Activated naive CD8-positive, alpha-beta T cell treated with anti-CD3 and anti-CD28 coated beads, Interleukin-2, amount 10 ng/mL, durations not matched to agents 7 days and 5 days (primary cell): ENCODE measurements around the gene INSRR. TPM values are rescaled to one million over a fixed set of nuclear protein-coding genes. Genes with fewer than 3 reads are reported as not detected.

Experiments
- ATAC-seq: fragments of 150-1000 bp; cut with Tn5 transposase; one replicate; pipeline ENCODE4 v1.10.0; 2021; ENCODE audit warnings: low read depth, moderate library complexity
- POLR2A ChIA-PET: fragments of 350-600 bp; sonication (Branson Sonifier 250); formaldehyde crosslinking; loops from one replicate; lab custom pipeline; 2021; ENCODE audit warnings: antibody characterized with exemption; lab: Charles Lee
- DNase-seq: peaks from one replicate; pipeline ENCODE4 v3.0.0; 2021
- H3K27ac Mint-ChIP-seq: one replicate; pipeline ENCODE4 v1.8.0; 2022; ENCODE audit warnings: mild to moderate bottlenecking, mixed read lengths
- H3K27me3 Mint-ChIP-seq: one replicate; pipeline ENCODE4 v1.8.0; 2022; ENCODE audit warnings: mild to moderate bottlenecking, moderate library complexity, mixed read lengths
- H3K36me3 Mint-ChIP-seq: one replicate; pipeline ENCODE4 v1.8.0; 2021; ENCODE audit warnings: mild to moderate bottlenecking, mixed read lengths
- H3K4me1 Mint-ChIP-seq: one replicate; pipeline ENCODE4 v1.8.0; 2021; ENCODE audit warnings: mixed read lengths
- H3K4me3 Mint-ChIP-seq: one replicate; pipeline ENCODE4 v1.8.0; 2022; ENCODE audit warnings: mild to moderate bottlenecking, moderate library complexity, mixed read lengths
- H3K9me3 Mint-ChIP-seq: one replicate; pipeline ENCODE4 v1.8.0; 2021; ENCODE audit warnings: mixed read lengths
- total RNA-seq, 2 experiments: library from RNA; stranded (reverse); gene quantifications; one replicate each; pipeline ENCODE4 v1.2.3, GENCODE V29; 2021

Gene INSRR
- total RNA-seq, 2 experiments from 2014 or later: 0.47 to 0.48 TPM

GRCh38 chr1:156876281-156876680 lies 17.4 kb upstream of the INSRR start:
- H3K27me3 Mint-ChIP-seq: peaks cover 11% of the 10 kb centered on the region
- H3K36me3 Mint-ChIP-seq: peaks cover 3% of the 10 kb centered on the region
- no peak overlapping the region for H3K27ac Mint-ChIP-seq
- DNase-seq (no peak), ATAC-seq (no peak)
- H3K4me1 Mint-ChIP-seq: no peaks in the 10 kb centered on the region
- H3K9me3 Mint-ChIP-seq: no peaks in the 10 kb centered on the region
- H3K4me3 Mint-ChIP-seq: no peak overlapping the region
- POLR2A ChIA-PET: no interaction called here

DNA sequence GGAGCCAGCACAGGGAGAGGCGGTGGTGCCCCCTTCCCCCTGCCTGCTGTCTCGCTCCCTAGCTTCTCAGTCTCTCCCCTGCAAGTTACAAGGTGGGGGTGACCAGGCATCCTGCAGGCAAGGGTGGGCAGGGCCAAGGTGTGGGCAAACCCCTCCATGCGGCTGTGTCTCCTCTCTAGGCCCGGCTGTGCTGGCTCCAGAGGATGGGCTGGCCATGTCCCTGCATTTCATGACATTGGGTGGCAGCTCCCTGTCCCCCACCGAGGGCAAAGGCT lies 16.4 kb upstream of the INSRR start:
- Mint-ChIP-seq H3K9me3 (no peaks in the 10 kb centered on the region), H3K4me1 (no peaks in the 10 kb centered on the region), H3K36me3 (peaks cover 3% of the 10 kb centered on the region), H3K27me3 (peaks cover 11% of the 10 kb centered on the region), H3K4me3 (no peak overlapping the region), H3K27ac (no peak overlapping the region)
- POLR2A ChIA-PET: interaction anchor here (1.3 kb wide), 1 partner anchor 13 kb away, joined by 3 read pairs; no protein-coding TSS in a partner anchor
- no peak for ATAC-seq
- no peak for DNase-seq

DNA sequence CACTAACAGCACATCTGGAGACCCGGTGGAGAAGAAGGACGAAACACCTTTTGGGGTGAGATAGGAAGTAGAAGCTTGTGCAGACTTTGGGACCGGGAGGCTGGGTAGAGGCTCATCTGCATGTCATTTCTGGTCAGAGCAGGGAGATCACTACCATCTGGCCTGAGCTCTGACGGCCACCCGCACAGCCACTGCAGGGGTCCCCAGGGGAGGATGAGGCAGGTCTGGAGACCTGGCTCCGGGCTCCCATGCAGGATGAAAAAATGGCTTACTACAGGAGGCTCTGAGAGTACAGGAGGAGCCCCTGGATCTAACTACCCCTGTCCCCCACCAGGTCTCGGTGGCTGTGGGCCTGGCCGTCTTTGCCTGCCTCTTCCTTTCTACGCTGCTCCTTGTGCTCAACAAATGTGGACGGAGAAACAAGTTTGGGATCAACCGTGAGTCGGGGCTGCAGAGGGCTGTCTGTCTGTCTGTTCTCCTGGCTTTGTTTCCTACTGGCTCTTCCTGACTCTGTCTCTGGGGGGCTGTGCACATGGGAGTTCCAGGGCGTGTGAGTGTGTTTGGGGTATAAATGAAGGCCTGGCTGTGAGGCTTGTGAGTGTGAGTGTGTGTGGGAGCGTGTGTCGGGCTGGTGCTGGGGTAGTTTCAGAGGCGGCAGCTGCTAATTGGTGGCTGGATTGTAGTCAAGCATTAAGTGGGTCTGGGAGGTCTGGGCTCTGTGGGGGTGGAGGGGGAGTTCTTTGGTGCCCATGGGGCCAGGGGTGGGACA lies 15.8 kb upstream of the INSRR start:
- Mint-ChIP-seq H3K27ac (no peak overlapping the region), H3K36me3 (peaks cover 3% of the 10 kb centered on the region), H3K4me3 (no peak overlapping the region), H3K9me3 (no peaks in the 10 kb centered on the region), H3K4me1 (peaks cover 2% of the 10 kb centered on the region), H3K27me3 (peaks cover 11% of the 10 kb centered on the region)
- DNase-seq: no peak
- POLR2A ChIA-PET: interaction anchor here (1.3 kb wide), 1 partner anchor 12 kb away, joined by 3 read pairs; no protein-coding TSS in a partner anchor
- ATAC-seq: no peak

DNA sequence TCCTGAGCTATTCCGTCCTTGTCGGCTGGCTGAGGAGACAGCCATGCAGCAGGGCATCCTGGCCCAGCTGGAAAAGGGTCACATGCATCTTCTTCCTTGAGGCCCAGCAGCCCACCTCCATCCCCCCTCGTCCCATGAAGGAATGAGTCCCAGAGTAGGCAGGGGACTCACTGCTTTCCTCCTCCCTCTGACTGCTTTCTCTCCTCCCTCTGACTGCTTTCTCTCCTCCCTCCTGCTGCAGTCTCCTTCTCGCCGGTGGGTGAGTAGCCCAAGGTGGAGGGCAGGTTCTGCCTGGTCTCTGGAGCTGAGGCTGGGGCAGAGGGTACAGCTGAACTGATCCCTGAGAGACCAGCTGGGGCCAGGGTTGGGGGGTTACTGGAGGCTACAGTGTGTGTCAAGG lies 15.2 kb upstream of the INSRR start:
- Mint-ChIP-seq H3K27me3 (peaks cover 11% of the 10 kb centered on the region), H3K36me3 (peaks cover 3% of the 10 kb centered on the region), H3K9me3 (no peaks in the 10 kb centered on the region), H3K4me3 (no peak overlapping the region), H3K4me1 (peaks cover 2% of the 10 kb centered on the region), H3K27ac (no peak overlapping the region)
- POLR2A ChIA-PET: interaction anchor here (1.3 kb wide), 1 partner anchor 12 kb away, joined by 3 read pairs; no protein-coding TSS in a partner anchor
- no peak for ATAC-seq
- DNase-seq: no peak

- H3K27me3 Mint-ChIP-seq: peaks cover 11% of the 10 kb centered on the region
- H3K27ac Mint-ChIP-seq: no peak overlapping the region
- DNase-seq (no peak), ATAC-seq (no peak)
- H3K4me1 Mint-ChIP-seq: peaks cover 2% of the 10 kb centered on the region
- H3K36me3 Mint-ChIP-seq: peaks cover 3% of the 10 kb centered on the region
- no peaks in the 10 kb centered on the region for H3K9me3 Mint-ChIP-seq
- POLR2A ChIA-PET: no interaction called here
- no peak overlapping the region for H3K4me3 Mint-ChIP-seq
These were observed 14.7 kb upstream of the INSRR start for GRCh38 chr1:156873659-156874058.

DNA sequence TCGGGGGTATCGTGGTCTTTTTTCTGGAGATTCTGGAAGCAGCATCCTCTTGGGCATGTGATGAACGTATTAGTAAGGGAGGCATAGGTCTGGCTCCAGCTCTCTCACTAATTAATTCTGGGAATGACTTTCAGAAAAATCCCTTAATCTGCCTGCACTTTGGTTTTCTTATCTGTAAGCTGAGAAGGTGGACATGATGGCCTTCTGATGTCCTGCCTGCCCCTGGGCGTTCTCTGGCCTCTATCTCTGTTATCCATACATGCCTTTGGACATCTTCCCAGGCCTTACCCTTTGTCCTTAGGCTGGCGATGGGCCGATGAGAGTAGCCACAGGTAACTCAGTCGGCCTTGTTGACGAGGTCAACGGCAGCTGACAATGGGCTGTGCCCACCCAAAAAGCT lies 10.5 kb upstream of the INSRR start:
- ATAC-seq: no peak
- no peak overlapping the region for H3K27ac Mint-ChIP-seq
- no peak overlapping the region for H3K4me3 Mint-ChIP-seq
- H3K4me1 Mint-ChIP-seq: peaks cover 28% of the 10 kb centered on the region
- H3K36me3 Mint-ChIP-seq: no peaks in the 10 kb centered on the region
- POLR2A ChIA-PET: no interaction called here
- DNase-seq: no peak
- no peaks in the 10 kb centered on the region for H3K9me3 Mint-ChIP-seq
- peaks cover 5% of the 10 kb centered on the region for H3K27me3 Mint-ChIP-seq

- Mint-ChIP-seq H3K9me3 (no peaks in the 10 kb centered on the region), H3K4me3 (no peak overlapping the region), H3K36me3 (no peaks in the 10 kb centered on the region), H3K4me1 (peaks cover 39% of the 10 kb centered on the region), H3K27ac (no peak overlapping the region), H3K27me3 (peaks cover 5% of the 10 kb centered on the region)
- POLR2A ChIA-PET: no interaction called here
- DNase-seq (no peak), ATAC-seq (no peak)
These were observed 9.4 kb upstream of the INSRR start for GRCh38 chr1:156868341-156868740.

- DNase-seq (no peak), ATAC-seq (peak; percentile 29)
- Mint-ChIP-seq H3K36me3 (peaks cover 2% of the 10 kb centered on the region), H3K27me3 (peaks cover 10% of the 10 kb centered on the region), H3K27ac (peak overlapping the region; percentile 89), H3K4me1 (peaks cover 57% of the 10 kb centered on the region), H3K9me3 (no peaks in the 10 kb centered on the region), H3K4me3 (peak overlapping the region; percentile 70)
- POLR2A ChIA-PET: interaction anchor here (0.8 to 1.3 kb wide), 3 partner anchors 16 to 60 kb away, joined by 3 to 5 read pairs (median 3); no protein-coding TSS in a partner anchor
These were observed 7.5 kb upstream of the INSRR start for GRCh38 chr1:156866249-156866909.

- POLR2A ChIA-PET: interaction anchor here (0.8 to 1.3 kb wide), 3 partner anchors 16 to 59 kb away, joined by 3 to 5 read pairs (median 3); no protein-coding TSS in a partner anchor
- Mint-ChIP-seq H3K9me3 (no peaks in the 10 kb centered on the region), H3K4me3 (peak overlapping the region; percentile 70), H3K36me3 (peaks cover 2% of the 10 kb centered on the region), H3K4me1 (peaks cover 57% of the 10 kb centered on the region), H3K27me3 (peaks cover 10% of the 10 kb centered on the region), H3K27ac (peak overlapping the region; percentile 89)
- DNase-seq (no peak), ATAC-seq (peak; percentile 3)
These were observed 6.9 kb upstream of the INSRR start for GRCh38 chr1:156865865-156866248.

- Mint-ChIP-seq H3K27me3 (peaks cover 12% of the 10 kb centered on the region), H3K4me3 (peak overlapping the region; percentile 70), H3K9me3 (no peaks in the 10 kb centered on the region), H3K27ac (peak overlapping the region; percentile 89), H3K4me1 (peaks cover 59% of the 10 kb centered on the region), H3K36me3 (peaks cover 2% of the 10 kb centered on the region)
- ATAC-seq (no peak), DNase-seq (no peak)
- POLR2A ChIA-PET: interaction anchor here (0.6 to 1.3 kb wide), 2 partner anchors 28 to 90 kb away, joined by 4 to 5 read pairs; no protein-coding TSS in a partner anchor
These were observed 6.3 kb upstream of the INSRR start for GRCh38 chr1:156865258-156865657.

- H3K9me3 Mint-ChIP-seq: no peaks in the 10 kb centered on the region
- peak overlapping the region; percentile 70 for H3K4me3 Mint-ChIP-seq
- peak overlapping the region; percentile 89 for H3K27ac Mint-ChIP-seq
- H3K4me1 Mint-ChIP-seq: peaks cover 58% of the 10 kb centered on the region
- POLR2A ChIA-PET: interaction anchor here (0.6 kb wide), 1 partner anchor 89 kb away, joined by 4 read pairs; no protein-coding TSS in a partner anchor
- ATAC-seq (no peak), DNase-seq (no peak)
- H3K36me3 Mint-ChIP-seq: peaks cover 2% of the 10 kb centered on the region
- peaks cover 15% of the 10 kb centered on the region for H3K27me3 Mint-ChIP-seq
These were observed 5.9 kb upstream of the INSRR start for GRCh38 chr1:156864796-156865195.

DNA sequence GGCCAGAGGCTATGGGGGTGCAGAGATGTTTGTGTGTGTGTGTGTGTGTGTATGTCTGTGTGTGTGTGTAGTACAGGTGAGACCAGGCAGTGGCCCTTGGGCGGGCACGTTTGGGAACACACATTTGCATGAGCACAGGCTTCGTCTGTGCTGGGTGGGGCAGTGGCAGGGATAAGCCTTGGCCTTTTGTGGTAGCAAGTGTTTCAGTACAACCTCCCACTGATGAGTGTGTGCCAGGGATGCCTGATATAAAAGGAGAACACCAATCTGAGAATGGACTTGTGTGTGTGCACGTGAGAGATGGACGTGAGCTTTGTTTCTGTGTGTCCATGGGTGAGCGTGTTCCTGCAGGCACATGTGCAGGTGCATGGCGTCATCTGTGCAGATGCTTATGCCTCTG lies 4.7 kb upstream of the INSRR start:
- peaks cover 64% of the 10 kb centered on the region for H3K4me1 Mint-ChIP-seq
- H3K27me3 Mint-ChIP-seq: peaks cover 22% of the 10 kb centered on the region
- peak overlapping the region; percentile 89 for H3K27ac Mint-ChIP-seq
- ATAC-seq (no peak), DNase-seq (no peak)
- H3K4me3 Mint-ChIP-seq: peak overlapping the region; percentile 78
- H3K9me3 Mint-ChIP-seq: no peaks in the 10 kb centered on the region
- H3K36me3 Mint-ChIP-seq: peaks cover 2% of the 10 kb centered on the region
- POLR2A ChIA-PET: interaction anchor here (6.7 kb wide), 1 partner anchor 15 kb away, joined by 54 read pairs; no protein-coding TSS in a partner anchor

GRCh38 chr1:156862997-156863599 lies 4.2 kb upstream of the INSRR start:
- DNase-seq (no peak), ATAC-seq (peak; percentile 15)
- peaks cover 64% of the 10 kb centered on the region for H3K4me1 Mint-ChIP-seq
- H3K9me3 Mint-ChIP-seq: no peaks in the 10 kb centered on the region
- peaks cover 2% of the 10 kb centered on the region for H3K36me3 Mint-ChIP-seq
- H3K27me3 Mint-ChIP-seq: peaks cover 28% of the 10 kb centered on the region
- peak overlapping the region; percentile 89 for H3K27ac Mint-ChIP-seq
- H3K4me3 Mint-ChIP-seq: peak overlapping the region; percentile 78
- POLR2A ChIA-PET: interaction anchor here (0.8 to 6.7 kb wide), 5 partner anchors 12 to 54 kb away, joined by 3 to 54 read pairs (median 5); no protein-coding TSS in a partner anchor
